Gastrocnemius medialis (tissue), 4 donors: ENCODE results near the gene CCN5. TPM values are rescaled to one million over a fixed set of nuclear protein-coding genes. Genes with fewer than 3 reads are reported as not detected.
A peak's percentile ranks its signal among the peaks of the same experiment; 100 is the strongest.

Experiments
- ATAC-seq, 2 donors: fragments of 150-250 bp; one replicate each; pipeline ENCODE4 v1.9.1; 2016
- DNase-seq, 2 donors: peaks; one replicate each; pipeline ENCODE4 v3.0.0-alpha.2; 2019
- H3K27ac ChIP-seq, 4 donors: fragments of 200-600 bp; sonication (generic); 1 replicate in 1 of 4; 2 replicates in 3 of 4; pipeline ENCODE4 v1.5.1; 2016 to 2018; ENCODE audit warnings: mild to moderate bottlenecking in 2 of 4, moderate library complexity in 1 of 4
- H3K27me3 ChIP-seq, 3 donors: fragments of 200-600 bp; sonication (generic) in 2 of 3; 1 replicate in 1 of 3; 2 replicates in 2 of 3; pipeline versions ENCODE4 v1.5.1 to v1.6.0; 2016 to 2019; ENCODE audit warnings: mild to moderate bottlenecking in 1 of 3, moderate library complexity in 1 of 3
- H3K36me3 ChIP-seq, 2 donors: fragments of 200-600 bp; sonication (generic) in 1 of 2; one replicate each; pipeline ENCODE4 v1.5.1; 2017 to 2018
- H3K4me1 ChIP-seq, 2 donors: fragments of 200-600 bp; sonication (generic) in 1 of 2; one replicate each; pipeline ENCODE4 v1.5.1; 2016 to 2017; ENCODE audit warnings: mild to moderate bottlenecking in 2 of 2
- H3K4me3 ChIP-seq, 4 donors: fragments of 200-600 bp; sonication (generic) in 3 of 4; 1 replicate in 1 of 4; 2 replicates in 3 of 4; pipeline ENCODE4 v1.5.1; 2016 to 2019; ENCODE audit warnings: mild to moderate bottlenecking in 2 of 4
- H3K9me3 ChIP-seq, 3 donors: fragments of 200-600 bp; sonication (generic) in 2 of 3; 1 replicate in 1 of 3; 2 replicates in 2 of 3; pipeline ENCODE4 v1.5.1; 2016 to 2019
- POLR2A ChIP-seq, 2 donors: fragments of 450-650 bp; IDR thresholded peaks; one replicate each; pipeline ENCODE4 v1.6.1; 2017; ENCODE audit warnings: antibody characterized with exemption in 2 of 2, mild to moderate bottlenecking in 2 of 2, moderate library complexity in 2 of 2
- in situ Hi-C, 4 donors: fragments of 200-750 bp; cut with MboI; loops; one replicate each; pipeline versions ENCODE4 v1.15.0 to v1.8.0; 2017; ENCODE audit warnings: low sequenced_read_pairs in 4 of 4
- intact Hi-C: fragments of 100-400 bp; cut with DNase I; formaldehyde crosslinking; loops from one replicate; pipeline ENCODE4 v1.15.1; 2023; ENCODE audit warnings: low total_unique reads
- total RNA-seq, 4 donors: library from RNA; depleted of rRNA; stranded (reverse); fragments of >200 nt; gene quantifications; one replicate each; pipeline versions ENCODE4 v1.1.0 to v1.2.3, GENCODE V29; 2016
- TF ChIP-seq, protein P1 (sequence below), 5 experiments: fragments of 450-650 bp in 3 of 5; fragments of 200-600 bp in 2 of 5; sonication (generic) in 2 of 5; IDR thresholded peaks in 4 of 5; conservative IDR thresholded peaks in 1 of 5; 1 replicate in 4 of 5; 2 replicates in 1 of 5; pipeline ENCODE4 v1.5.1; 2016 to 2019; ENCODE audit warnings: antibody characterized with exemption in 5 of 5, mild to moderate bottlenecking in 3 of 5, moderate library complexity in 3 of 5

Gene CCN5
- total RNA-seq, 4 donors from 2014 or later = 16.4 to 65.3 (median 45.7) TPM

DNA sequence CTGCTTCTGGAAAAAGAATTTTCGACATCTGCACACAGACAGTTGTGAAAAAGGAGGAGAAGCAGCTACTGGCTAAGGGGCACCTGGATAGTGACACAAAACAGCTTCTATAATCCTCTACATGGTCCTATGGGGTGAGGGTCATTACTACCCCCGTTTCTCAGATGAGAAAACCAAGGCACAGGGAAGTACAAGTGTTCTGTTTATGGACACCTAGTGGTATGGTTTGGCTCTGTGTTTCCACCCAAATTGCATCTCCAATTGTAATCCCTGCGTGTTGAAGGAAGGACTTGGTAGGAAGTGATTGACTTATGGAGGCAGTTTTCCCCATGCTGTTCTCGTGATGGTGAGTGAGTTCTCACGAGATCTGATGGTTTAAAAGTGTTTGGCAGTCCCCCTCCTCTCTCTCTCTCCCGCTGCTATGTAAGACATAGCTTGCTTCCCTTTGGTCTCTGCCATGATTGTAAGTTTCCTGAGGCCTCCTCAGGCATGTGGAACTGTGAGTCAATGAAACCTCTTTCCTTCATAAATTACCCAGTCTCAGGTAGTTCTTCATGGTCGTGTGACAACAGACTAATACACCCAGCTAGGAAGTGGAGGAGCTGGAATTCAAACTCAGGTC, 28.0 kb downstream of the CCN5 start:
- Histone ChIP-seq H3K27me3 (peaks cover 8 to 12% (median 10%) of the 10 kb centered on the region in 3 donors), H3K4me1 (peaks cover 15 to 25% of the 10 kb centered on the region in 2 donors), H3K4me3 (no peak overlapping the region), H3K27ac (no peak overlapping the region), H3K9me3 (no peaks in the 10 kb centered on the region), H3K36me3 (no peaks in the 10 kb centered on the region)
- in situ Hi-C loops = loop anchor here (5.0 to 25.0 kb wide), 5 partner anchors 122 to 531 kb away; partner anchors contain the start of gene OSER1 (in 2 of the 4)
- DNase-seq (no peak), ATAC-seq (no peak)
- intact Hi-C loops = no loop called here
- TF ChIP-seq, protein P1, sequence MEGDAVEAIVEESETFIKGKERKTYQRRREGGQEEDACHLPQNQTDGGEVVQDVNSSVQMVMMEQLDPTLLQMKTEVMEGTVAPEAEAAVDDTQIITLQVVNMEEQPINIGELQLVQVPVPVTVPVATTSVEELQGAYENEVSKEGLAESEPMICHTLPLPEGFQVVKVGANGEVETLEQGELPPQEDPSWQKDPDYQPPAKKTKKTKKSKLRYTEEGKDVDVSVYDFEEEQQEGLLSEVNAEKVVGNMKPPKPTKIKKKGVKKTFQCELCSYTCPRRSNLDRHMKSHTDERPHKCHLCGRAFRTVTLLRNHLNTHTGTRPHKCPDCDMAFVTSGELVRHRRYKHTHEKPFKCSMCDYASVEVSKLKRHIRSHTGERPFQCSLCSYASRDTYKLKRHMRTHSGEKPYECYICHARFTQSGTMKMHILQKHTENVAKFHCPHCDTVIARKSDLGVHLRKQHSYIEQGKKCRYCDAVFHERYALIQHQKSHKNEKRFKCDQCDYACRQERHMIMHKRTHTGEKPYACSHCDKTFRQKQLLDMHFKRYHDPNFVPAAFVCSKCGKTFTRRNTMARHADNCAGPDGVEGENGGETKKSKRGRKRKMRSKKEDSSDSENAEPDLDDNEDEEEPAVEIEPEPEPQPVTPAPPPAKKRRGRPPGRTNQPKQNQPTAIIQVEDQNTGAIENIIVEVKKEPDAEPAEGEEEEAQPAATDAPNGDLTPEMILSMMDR (IDR thresholded peaks at IDR 0.05 in 4 of 5, conservative IDR thresholded peaks at IDR 0.05 in 1 of 5) = no peak
- no peak for TF ChIP-seq POLR2A (IDR thresholded peaks at IDR 0.05)

DNA sequence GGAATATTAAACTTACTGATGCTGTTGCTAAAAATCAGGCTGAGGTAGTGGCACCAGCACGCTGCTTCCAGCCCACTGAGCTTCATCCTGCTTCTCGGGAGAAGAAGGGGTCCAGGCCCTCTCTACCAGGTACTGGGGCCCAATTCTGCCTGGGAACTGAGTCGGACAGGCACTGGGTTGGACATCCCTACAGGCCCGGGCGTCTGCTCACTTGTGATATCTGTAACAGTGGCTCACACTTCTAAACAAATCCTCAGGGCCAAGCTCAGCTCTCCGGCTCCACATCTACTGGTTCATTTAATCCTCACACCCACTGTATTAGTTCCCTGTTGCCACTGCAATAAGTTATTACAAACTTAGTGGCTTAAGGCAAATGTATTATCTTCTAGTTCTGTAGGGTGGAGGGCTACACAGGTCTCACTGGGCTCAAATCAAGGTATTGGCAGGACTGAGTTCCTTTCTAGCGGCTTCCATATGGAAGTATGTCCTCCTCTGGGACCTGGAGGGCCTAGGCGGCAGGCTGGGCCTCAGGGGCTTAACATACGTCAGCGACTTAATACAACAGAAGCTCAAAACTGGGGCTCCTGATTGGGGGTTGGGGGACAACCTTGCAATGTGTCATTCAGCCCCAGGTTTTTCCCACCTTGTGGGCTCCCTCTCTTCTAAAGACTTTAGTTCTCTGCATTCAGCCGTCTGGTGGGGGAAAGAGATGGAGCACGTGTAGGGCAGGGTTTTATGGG, 28.9 kb downstream of the CCN5 start:
- H3K36me3 ChIP-seq = no peaks in the 10 kb centered on the region
- in situ Hi-C loops = loop anchor here (5.0 to 25.0 kb wide), 5 partner anchors 121 to 532 kb away; partner anchors contain the start of gene OSER1 (in 2 of the 4)
- H3K27me3 ChIP-seq = peaks cover 8 to 12% (median 10%) of the 10 kb centered on the region in 3 donors
- DNase-seq = no peak
- intact Hi-C loops = no loop called here
- no peak for ATAC-seq
- no peaks in the 10 kb centered on the region for H3K9me3 ChIP-seq
- H3K4me1 ChIP-seq = peaks cover 13 to 20% of the 10 kb centered on the region in 2 donors
- no peak overlapping the region for H3K27ac ChIP-seq
- no peak overlapping the region for H3K4me3 ChIP-seq
- TF ChIP-seq, protein P1 (IDR thresholded peaks at IDR 0.05 in 4 of 5, conservative IDR thresholded peaks at IDR 0.05 in 1 of 5) = no peak
- TF ChIP-seq POLR2A (IDR thresholded peaks at IDR 0.05) = no peak

DNA sequence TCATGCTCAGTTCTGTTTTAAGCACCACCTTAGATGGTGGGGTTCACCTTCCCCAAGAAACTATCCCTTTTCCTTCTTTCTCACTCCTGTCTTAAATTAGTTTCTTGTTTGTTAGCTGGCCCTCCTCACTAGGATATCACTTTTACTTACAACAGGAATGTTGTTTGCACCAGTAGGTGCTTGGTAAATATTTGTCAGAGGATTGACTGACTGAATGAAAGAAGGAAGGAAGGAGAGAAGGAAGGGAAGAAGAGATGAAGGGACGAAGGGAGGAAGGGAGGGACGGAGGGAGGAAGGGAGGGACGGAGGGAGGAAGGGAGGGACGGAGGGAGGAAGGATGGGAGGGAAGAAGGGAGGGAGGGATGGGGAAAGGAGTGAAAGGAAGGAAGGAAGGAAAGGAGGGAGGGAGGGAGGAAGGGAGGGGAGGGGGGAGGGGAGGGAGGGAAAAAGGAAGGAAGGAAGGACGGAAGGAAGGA, 30.0 kb downstream of the CCN5 start:
- H3K36me3 ChIP-seq = no peaks in the 10 kb centered on the region
- DNase-seq (no peak), ATAC-seq (no peak)
- in situ Hi-C loops = loop anchor here (10.0 to 25.0 kb wide), 3 partner anchors 120 to 533 kb away; partner anchors contain the start of gene OSER1 (in 2 of the 4)
- H3K9me3 ChIP-seq = no peaks in the 10 kb centered on the region
- peaks cover 3 to 14% of the 10 kb centered on the region in 2 donors for H3K4me1 ChIP-seq
- peak overlapping the region in 1 of 4 donors; percentile 39 for H3K27ac ChIP-seq
- H3K27me3 ChIP-seq = peaks cover 10 to 13% (median 12%) of the 10 kb centered on the region in 3 donors
- intact Hi-C loops = no loop called here
- no peak for TF ChIP-seq POLR2A (IDR thresholded peaks at IDR 0.05)
- H3K4me3 ChIP-seq = peak overlapping the region in 3 of 4 donors; percentile 57 to 63 (median 57)

DNA sequence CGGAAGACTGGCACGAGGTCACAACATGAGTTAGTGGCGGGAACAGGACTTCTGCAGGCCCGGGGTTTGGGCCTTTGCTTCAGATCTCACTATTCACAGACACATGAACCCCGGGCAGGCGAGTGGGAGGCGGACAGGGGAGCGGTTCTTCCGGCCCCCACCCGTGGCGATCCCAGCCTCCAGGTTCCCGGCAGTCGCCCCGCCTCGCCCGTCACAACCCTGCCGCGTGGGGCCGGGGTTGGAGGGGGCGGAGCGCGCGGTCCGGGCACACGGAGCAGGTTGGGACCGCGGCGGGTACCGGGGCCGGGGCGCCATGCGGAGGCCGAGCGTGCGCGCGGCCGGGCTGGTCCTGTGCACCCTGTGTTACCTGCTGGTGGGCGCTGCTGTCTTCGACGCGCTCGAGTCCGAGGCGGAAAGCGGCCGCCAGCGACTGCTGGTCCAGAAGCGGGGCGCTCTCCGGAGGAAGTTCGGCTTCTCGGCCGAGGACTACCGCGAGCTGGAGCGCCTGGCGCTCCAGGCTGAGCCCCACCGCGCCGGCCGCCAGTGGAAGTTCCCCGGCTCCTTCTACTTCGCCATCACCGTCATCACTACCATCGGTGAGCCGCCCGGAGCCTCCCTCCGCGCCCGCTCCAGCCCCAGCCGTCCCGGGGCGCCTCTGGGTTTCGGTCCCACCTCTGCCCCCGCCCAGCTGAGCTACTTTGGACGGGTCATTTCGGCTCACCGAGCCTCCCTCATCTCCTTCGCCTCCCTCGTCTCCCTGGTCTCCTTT, 30.6 kb downstream of the CCN5 start, which contains the start of gene KCNK15:
KCNK15 (plus strand) TSS at position 268 of the 769 bp plus-strand sequence; CDS start at position 314, 46 bp downstream.
- intact Hi-C loops = no loop called here
- peak within 1 kb of the TSS in 3 of 4 donors; percentile 29 to 39 (median 38) for H3K27ac ChIP-seq
- DNase-seq = no peak

More for the DNA sequence above, 30.6 kb downstream of the CCN5 start, which contains the start of gene KCNK15:
- Histone ChIP-seq H3K4me1 (peaks cover 0 to 10% of the 10 kb centered on the region in 2 donors), H3K4me3 (peak within 1 kb of the TSS; percentile 57 to 72 (median 60)), H3K36me3 (no peaks in the 10 kb centered on the region), H3K9me3 (no peaks in the 10 kb centered on the region), H3K27me3 (peaks cover 10 to 13% (median 12%) of the 10 kb centered on the region in 3 donors)
- ATAC-seq = peak; percentile 8 to 32
- TF ChIP-seq POLR2A (IDR thresholded peaks at IDR 0.05) = peak in 1 of 2 donors; percentile 14
- TF ChIP-seq, protein P1 (IDR thresholded peaks at IDR 0.05 in 4 of 5, conservative IDR thresholded peaks at IDR 0.05 in 1 of 5) = no peak
- in situ Hi-C loops = loop anchor here (10.0 to 25.0 kb wide), 3 partner anchors 119 to 533 kb away; partner anchors contain the start of gene OSER1 (in 2 of the 4)
